Measurements from ENCODE around the gene FBXO3. TPM values are rescaled to one million over a fixed set of nuclear protein-coding genes. Genes with fewer than 3 reads are reported as not detected.

The FBXO3 gene
- polyA plus RNA-seq, 3 donors: 17.5 to 25.2 (median 21.4) TPM

- no CpG with 5 or more reads among the region's 4 CpGs for WGBS (ENCODE audit: insufficient coverage)
- H3K36me3 ChIP-seq (replicated peaks in 1 of 2; ENCODE audit: control insufficient read depth in 1 of 2, insufficient read depth in 2 of 2, low read length in 2 of 2): no peaks in the 10 kb centered on the region
- H3K9ac ChIP-seq (ENCODE audit: insufficient read depth, low read length, poor library complexity, severe bottlenecking): no peak overlapping the region
- Mint-ChIP-seq H3K36me3 (no peaks in the 10 kb centered on the region), H3K27me3 (ENCODE audit: low read depth in 3 of 3) (peaks cover 18 to 34% (median 26%) of the 10 kb centered on the region in 3 donors), H3K4me1 (peaks cover 9% of the 10 kb centered on the region), H3K27ac (no peak overlapping the region), H3K4me3 (no peak overlapping the region), H3K9me3 (peaks cover 0 to 2% (median 0%) of the 10 kb centered on the region in 7 donors)
- no peaks in the 10 kb centered on the region for H3K79me2 ChIP-seq (ENCODE audit: insufficient read depth, low read length)
- no peak overlapping the region for H2AFZ ChIP-seq (ENCODE audit: insufficient read depth, low read depth, low read length, poor library complexity, severe bottlenecking)
- peaks cover 3 to 26% of the 10 kb centered on the region in 2 donors for H3K27me3 ChIP-seq (ENCODE audit: control insufficient read depth in 2 of 2, insufficient read depth in 2 of 2, low read length in 2 of 2)
- no peaks in the 10 kb centered on the region for H4K20me1 ChIP-seq (ENCODE audit: insufficient read depth, low read length)
- H3K4me2 ChIP-seq (replicated peaks; ENCODE audit: extremely low read depth, low read length, poor library complexity, severe bottlenecking): no peak overlapping the region
- no peak overlapping the region for H3K27ac ChIP-seq (ENCODE audit: low read depth in 1 of 2, low read length in 2 of 2)
- H3K4me1 ChIP-seq (ENCODE audit: control insufficient read depth in 1 of 2, insufficient read depth in 2 of 2, low read length in 2 of 2): peaks cover under 1 to 1% of the 10 kb centered on the region in 2 donors
- no peaks in the 10 kb centered on the region for H3K9me3 ChIP-seq (replicated peaks in 1 of 2; ENCODE audit: control insufficient read depth in 1 of 2, insufficient read depth in 1 of 2, low read length in 2 of 2)
- intact Hi-C loops (cut with micrococcal nuclease): loop anchor here in 1 of 2 donors (10.0 kb wide), 1 partner anchor 330 kb away; no protein-coding TSS in a partner anchor
- no peak for TF ChIP-seq CTCF (IDR thresholded peaks at IDR 0.05)
- no peak overlapping the region for H3K4me3 ChIP-seq (replicated peaks in 1 of 3; ENCODE audit: low read depth in 2 of 3, low read length in 3 of 3)
- DNase-seq: no peak
Measured at GRCh38 chr11:33694346-33695050, 79.8 kb downstream of the FBXO3 start.

DNA sequence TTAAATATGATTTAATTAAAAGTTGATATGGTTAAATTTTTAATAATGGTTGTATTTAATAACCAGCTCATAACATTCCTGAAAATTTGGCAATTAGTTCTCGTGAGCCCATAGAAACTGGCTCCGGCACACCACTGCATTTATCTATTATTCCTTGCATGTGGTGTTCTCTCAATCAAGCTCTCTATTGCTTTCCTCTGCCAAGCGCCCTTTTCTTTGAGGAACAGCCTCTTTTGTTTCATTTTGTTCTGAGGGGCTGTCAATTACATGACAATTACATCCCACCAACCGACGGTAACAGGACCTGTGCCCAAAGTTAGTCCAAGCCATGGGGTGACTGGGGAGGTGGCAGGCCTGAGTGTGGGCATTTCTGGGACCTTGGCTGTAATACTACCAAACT, 81.8 kb downstream of the FBXO3 start:
- Histone ChIP-seq H3K4me1 (ENCODE audit: control insufficient read depth in 1 of 2, insufficient read depth in 2 of 2, low read length in 2 of 2) (no peaks in the 10 kb centered on the region), H2AFZ (ENCODE audit: insufficient read depth, low read depth, low read length, poor library complexity, severe bottlenecking) (no peak overlapping the region), H3K36me3 (replicated peaks in 1 of 2; ENCODE audit: control insufficient read depth in 1 of 2, insufficient read depth in 2 of 2, low read length in 2 of 2) (no peaks in the 10 kb centered on the region), H3K79me2 (ENCODE audit: insufficient read depth, low read length) (no peaks in the 10 kb centered on the region), H3K4me2 (replicated peaks; ENCODE audit: extremely low read depth, low read length, poor library complexity, severe bottlenecking) (no peak overlapping the region), H3K9ac (ENCODE audit: insufficient read depth, low read length, poor library complexity, severe bottlenecking) (no peak overlapping the region), H3K27me3 (ENCODE audit: control insufficient read depth in 2 of 2, insufficient read depth in 2 of 2, low read length in 2 of 2) (peaks cover 3 to 18% of the 10 kb centered on the region in 2 donors), H3K9me3 (replicated peaks in 1 of 2; ENCODE audit: control insufficient read depth in 1 of 2, insufficient read depth in 1 of 2, low read length in 2 of 2) (peaks cover 0 to under 1% of the 10 kb centered on the region in 2 donors), H4K20me1 (ENCODE audit: insufficient read depth, low read length) (no peaks in the 10 kb centered on the region), H3K27ac (ENCODE audit: low read depth in 1 of 2, low read length in 2 of 2) (no peak overlapping the region), H3K4me3 (replicated peaks in 1 of 3; ENCODE audit: low read depth in 2 of 3, low read length in 3 of 3) (no peak overlapping the region)
- H3K4me1 Mint-ChIP-seq: peaks cover 6% of the 10 kb centered on the region
- no peak for DNase-seq
- peaks cover 0 to 5% (median 1%) of the 10 kb centered on the region in 7 donors for H3K9me3 Mint-ChIP-seq
- no peak overlapping the region for H3K4me3 Mint-ChIP-seq
- intact Hi-C loops (cut with micrococcal nuclease): loop anchor here in 1 of 2 donors (10.0 kb wide), 1 partner anchor 328 kb away; no protein-coding TSS in a partner anchor
- no peak for TF ChIP-seq CTCF (IDR thresholded peaks at IDR 0.05)
- no peak overlapping the region for H3K27ac Mint-ChIP-seq
- no peaks in the 10 kb centered on the region for H3K36me3 Mint-ChIP-seq
- peaks cover 13 to 21% (median 15%) of the 10 kb centered on the region in 3 donors for H3K27me3 Mint-ChIP-seq (ENCODE audit: low read depth in 3 of 3)
- WGBS (ENCODE audit: insufficient coverage): 100% methylated on average over 1 of the region's 5 CpGs
